ENCODE results near the gene ACOX3.

Gene ACOX3

DNA sequence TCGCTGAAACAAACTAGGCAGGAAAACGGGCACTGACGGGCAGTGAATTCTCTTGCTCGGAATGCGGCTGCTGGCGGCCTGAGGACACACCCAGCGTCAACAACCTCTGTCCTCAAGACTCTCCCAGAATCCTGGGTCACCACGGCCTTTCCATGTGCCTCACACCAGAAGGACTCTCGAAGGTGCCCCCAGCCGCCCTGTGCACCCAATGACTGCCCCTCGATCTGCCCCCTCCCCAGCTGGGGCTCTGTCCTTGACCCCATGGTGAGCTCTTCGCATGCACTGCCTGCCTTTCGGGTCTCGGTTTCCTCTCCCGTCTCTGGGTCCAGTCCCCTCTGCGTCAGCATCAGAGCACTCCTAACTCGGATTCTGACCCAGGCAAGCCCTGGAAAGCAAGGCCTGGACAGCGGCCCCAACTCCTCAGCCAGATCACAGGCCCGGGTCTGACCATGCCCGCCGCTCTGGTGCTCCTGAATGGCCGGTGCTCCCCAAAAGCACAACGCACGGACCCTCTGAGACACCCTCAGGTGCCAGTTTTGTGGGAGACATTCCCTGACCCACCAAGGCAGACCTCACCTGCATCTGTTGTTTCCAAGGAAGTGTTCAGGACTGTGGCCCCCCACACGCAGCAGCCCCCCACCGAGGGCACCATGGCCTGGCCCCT, 56.0 kb downstream of the ACOX3 start:
- TF ChIP-seq, protein P1, sequence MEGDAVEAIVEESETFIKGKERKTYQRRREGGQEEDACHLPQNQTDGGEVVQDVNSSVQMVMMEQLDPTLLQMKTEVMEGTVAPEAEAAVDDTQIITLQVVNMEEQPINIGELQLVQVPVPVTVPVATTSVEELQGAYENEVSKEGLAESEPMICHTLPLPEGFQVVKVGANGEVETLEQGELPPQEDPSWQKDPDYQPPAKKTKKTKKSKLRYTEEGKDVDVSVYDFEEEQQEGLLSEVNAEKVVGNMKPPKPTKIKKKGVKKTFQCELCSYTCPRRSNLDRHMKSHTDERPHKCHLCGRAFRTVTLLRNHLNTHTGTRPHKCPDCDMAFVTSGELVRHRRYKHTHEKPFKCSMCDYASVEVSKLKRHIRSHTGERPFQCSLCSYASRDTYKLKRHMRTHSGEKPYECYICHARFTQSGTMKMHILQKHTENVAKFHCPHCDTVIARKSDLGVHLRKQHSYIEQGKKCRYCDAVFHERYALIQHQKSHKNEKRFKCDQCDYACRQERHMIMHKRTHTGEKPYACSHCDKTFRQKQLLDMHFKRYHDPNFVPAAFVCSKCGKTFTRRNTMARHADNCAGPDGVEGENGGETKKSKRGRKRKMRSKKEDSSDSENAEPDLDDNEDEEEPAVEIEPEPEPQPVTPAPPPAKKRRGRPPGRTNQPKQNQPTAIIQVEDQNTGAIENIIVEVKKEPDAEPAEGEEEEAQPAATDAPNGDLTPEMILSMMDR (IDR thresholded peaks at IDR 0.05; ENCODE audit: borderline replicate concordance, insufficient read depth, low read depth, low read length): no peak
- H3K4me3 ChIP-seq (ENCODE audit: low read depth, low read length): no peak overlapping the region

DNA sequence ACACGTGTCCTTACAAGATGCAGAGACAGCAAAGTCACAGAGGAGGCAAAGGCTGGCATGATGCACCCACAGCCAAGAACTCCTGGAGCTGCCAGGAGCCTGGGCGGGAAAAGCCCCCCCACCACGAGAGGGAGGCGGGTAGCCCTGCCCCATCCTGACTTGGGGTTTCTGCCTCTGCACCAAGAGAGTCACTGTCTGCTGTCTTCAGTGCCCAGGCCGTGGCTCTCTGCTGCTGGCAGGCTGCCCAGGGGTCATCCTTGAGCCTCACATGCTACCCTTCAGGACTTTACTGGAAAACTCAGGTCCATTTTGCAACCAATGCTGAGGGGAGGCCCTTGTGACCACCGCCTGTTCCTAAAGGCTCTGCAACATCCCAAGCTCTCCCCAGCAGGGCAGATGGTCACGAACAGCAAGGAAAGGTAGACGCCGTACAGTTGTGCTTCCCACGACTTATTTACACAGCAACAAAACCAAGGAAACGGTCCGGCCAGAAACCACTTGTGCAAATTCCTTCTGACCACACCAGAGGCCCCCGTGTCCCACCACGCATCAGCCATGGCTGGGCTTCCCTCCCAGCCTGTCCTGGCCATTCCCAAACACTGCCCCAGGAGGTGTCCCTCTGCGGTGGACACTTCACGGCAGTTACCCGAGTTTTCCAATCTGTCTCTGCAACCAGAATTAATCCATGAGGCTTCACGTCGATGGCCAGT, 56.9 kb downstream of the ACOX3 start:
- TF ChIP-seq, protein P1 (IDR thresholded peaks at IDR 0.05; ENCODE audit: borderline replicate concordance, insufficient read depth, low read depth, low read length): no peak
- H3K4me3 ChIP-seq (ENCODE audit: low read depth, low read length): no peak overlapping the region

DNA sequence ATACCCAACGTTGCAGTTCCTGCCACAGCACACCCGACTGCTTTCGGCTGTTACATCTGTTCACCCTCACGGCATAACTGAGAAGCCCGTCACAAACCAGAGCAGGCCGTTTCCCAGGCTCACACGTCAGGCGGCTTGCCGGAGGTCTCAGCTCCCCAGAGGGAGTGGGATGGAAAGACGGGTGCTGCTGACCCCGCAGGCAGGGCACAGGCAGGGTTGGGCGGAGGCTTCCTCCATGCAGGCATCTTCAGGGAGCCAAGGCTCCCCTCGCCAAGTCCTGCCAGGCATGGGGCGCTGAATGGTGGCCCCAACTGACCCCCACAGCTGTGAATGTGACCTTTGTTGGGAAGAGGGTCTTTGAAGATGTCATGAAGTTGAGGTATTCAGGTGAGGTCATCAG, 57.5 kb downstream of the ACOX3 start:
- TF ChIP-seq, protein P1 (IDR thresholded peaks at IDR 0.05; ENCODE audit: borderline replicate concordance, insufficient read depth, low read depth, low read length): no peak

DNA sequence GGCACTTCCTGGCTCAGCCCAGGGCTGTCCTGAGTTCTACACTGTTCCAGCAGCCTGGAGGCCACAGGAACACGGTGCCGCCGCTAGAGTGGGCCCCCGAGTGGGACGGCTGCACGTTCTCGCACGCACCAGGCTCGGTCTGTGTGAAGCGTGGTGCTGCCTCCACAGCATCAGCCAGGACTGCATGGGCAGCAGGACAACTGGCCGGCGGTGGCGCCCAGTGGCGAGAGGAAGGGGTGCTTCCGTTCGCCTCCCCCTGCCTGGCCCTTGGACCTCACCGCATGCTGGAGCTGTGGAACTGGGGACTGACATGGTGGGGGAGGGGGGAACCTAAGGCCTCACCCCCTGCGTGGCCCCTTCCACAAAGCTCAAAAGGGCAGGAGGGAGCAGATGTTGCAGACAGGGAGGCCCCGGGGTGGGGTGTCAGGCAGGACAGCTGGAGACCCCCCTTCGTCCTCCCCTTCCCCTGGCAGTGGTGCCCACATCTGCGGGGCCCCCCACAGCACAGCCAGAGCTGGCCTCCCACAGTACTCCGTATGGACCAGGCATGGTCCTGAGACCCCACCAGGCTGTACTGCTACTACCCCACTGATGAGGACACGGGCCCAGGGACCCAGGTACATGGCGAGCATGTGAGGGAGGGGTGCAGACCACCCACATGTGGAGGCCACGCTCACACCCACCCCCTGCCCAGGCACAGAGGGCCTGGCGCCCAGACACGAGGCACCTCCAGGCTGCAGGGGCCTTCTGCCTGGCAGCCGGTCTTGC, 58.5 kb downstream of the ACOX3 start:
- no peak overlapping the region for H3K4me3 ChIP-seq (ENCODE audit: low read depth, low read length)
- TF ChIP-seq, protein P1 (IDR thresholded peaks at IDR 0.05; ENCODE audit: borderline replicate concordance, insufficient read depth, low read depth, low read length): no peak

More for the DNA sequence above, 57.5 kb downstream of the ACOX3 start:
- H3K4me3 ChIP-seq (ENCODE audit: low read depth, low read length): no peak overlapping the region

DNA sequence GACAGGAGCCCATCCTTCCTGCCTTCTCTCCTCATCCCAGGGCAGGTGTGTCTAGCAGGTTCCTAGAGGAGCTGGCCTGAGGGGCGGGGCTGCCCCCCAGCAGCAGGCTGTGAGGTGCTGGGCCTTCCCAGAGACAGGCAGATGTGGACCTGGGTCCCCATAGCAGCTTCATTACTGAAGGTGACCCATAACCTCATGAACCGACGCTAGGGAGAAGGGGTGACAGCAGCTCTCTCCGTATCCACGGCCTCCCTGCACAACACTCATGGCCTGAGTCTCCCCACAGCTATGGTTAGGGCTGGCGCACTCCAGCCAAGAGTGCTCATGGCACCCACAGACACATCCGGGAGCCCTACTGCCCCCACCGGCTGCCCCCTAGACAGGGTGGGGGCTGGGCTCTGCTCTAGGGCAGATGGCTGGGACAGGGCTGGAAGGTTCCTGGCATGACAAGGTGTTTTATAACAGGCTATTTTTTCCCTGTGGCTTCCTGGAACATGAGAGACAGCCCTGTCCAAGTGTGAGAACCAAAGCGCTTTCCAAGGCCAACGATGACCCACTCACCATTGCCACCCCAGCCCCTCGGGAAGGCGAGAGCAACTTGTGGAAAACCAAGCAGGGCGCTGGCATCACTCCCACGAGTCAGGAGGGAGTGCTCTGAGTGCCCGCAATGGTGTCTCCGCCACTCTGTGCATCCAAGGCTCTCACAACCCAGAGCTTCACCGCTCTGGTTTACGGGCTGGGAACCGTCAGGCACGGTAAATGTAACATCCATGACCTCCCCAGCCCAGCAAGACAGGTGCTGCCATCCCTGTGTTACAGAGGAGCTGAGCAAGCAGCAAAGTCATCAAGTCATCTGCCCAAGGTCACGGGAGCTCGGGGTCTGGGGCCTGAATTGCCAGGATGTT, 59.8 kb downstream of the ACOX3 start:
- TF ChIP-seq, protein P1 (IDR thresholded peaks at IDR 0.05; ENCODE audit: borderline replicate concordance, insufficient read depth, low read depth, low read length): no peak
- H3K4me3 ChIP-seq (ENCODE audit: low read depth, low read length): no peak overlapping the region

DNA sequence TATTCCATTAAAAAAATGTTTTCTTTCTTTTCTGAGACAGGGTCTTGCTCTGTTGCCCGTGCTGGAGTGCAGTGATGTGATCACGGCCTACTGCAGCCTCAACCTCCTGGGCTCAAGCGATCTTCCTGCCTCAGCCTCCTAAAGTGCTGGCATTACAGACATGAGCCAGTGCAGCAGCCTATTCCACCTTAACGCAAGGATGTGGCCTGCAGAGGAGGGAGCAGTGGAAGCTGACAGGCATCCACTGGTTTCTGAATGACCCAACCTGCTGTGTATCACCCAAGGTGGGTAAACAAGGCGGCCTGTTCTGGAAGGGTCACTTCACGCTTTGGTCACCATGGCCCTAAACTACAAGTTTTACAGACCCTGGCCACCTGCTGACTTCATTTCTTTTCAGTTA, 60.8 kb downstream of the ACOX3 start:
- no peak overlapping the region for H3K4me3 ChIP-seq (ENCODE audit: low read depth, low read length)
- TF ChIP-seq, protein P1 (IDR thresholded peaks at IDR 0.05; ENCODE audit: borderline replicate concordance, insufficient read depth, low read depth, low read length): no peak
